Naive thymus-derived CD8-positive, alpha-beta T cell (primary cell): ENCODE results near the gene ASS1. TPM values are rescaled to one million over a fixed set of nuclear protein-coding genes. Genes with fewer than 3 reads are reported as not detected.

Source experiments
- ATAC-seq, 2 donors: fragments of 150-1000 bp; cut with Tn5 transposase in 1 of 2; sonication (Bioruptor Pico), chemical (Tn5 transposase) in 1 of 2; 1 replicate in 1 of 2; 2 replicates in 1 of 2; pipeline ENCODE4 v1.10.0; 2021; ENCODE audit warnings: mild to moderate bottlenecking in 2 of 2, moderate library complexity in 2 of 2
- POLR2A ChIA-PET: fragments of 350-600 bp; sonication (Branson Sonifier 250); formaldehyde crosslinking; loops from one replicate; lab custom pipeline; 2021; ENCODE audit warnings: antibody characterized with exemption; lab: Charles Lee
- DNase-seq, 10 donors: peaks; one replicate each; pipeline versions ENCODE4 v3.0.0 to v3.0.0-alpha.2; 2020 to 2022
- H3K27ac Mint-ChIP-seq, 10 donors: one replicate each; pipeline ENCODE4 v1.8.0; 2020 to 2022; ENCODE audit warnings: mild to moderate bottlenecking in 10 of 10, mixed read lengths in 10 of 10, moderate library complexity in 4 of 10, inconsistent platforms in 1 of 10
- H3K27me3 Mint-ChIP-seq, 5 donors: one replicate each; pipeline ENCODE4 v1.8.0; 2021 to 2022; ENCODE audit warnings: mixed read lengths in 5 of 5
- H3K36me3 Mint-ChIP-seq, 3 donors: one replicate each; pipeline ENCODE4 v1.8.0; 2020 to 2022; ENCODE audit warnings: mixed read lengths in 3 of 3, mild to moderate bottlenecking in 2 of 3, inconsistent platforms in 1 of 3
- H3K4me1 Mint-ChIP-seq, 4 donors: one replicate each; pipeline ENCODE4 v1.8.0; 2021 to 2022; ENCODE audit warnings: mixed read lengths in 4 of 4
- H3K4me3 Mint-ChIP-seq, 10 donors: one replicate each; pipeline ENCODE4 v1.8.0; 2020 to 2022; ENCODE audit warnings: mild to moderate bottlenecking in 10 of 10, mixed read lengths in 10 of 10, moderate library complexity in 6 of 10, inconsistent platforms in 1 of 10
- H3K9me3 Mint-ChIP-seq, 9 donors: one replicate each; pipeline ENCODE4 v1.8.0; 2020 to 2022; ENCODE audit warnings: mixed read lengths in 9 of 9, mild to moderate bottlenecking in 3 of 9, inconsistent platforms in 1 of 9, moderate library complexity in 1 of 9
- polyA plus RNA-seq, 3 donors: library from polyadenylated mRNA; unstranded; fragments of 300-500 nt; fragmentation: Illumina TruSeq; gene quantifications; one replicate each; pipeline ENCODE4 v1.2.3, GENCODE V29; 2021
- total RNA-seq, 8 experiments: library from RNA in 2 of 8; stranded (reverse) in 2 of 8; gene quantifications; one replicate each; pipeline ENCODE4 v1.2.3 and lab custom pipeline; 2021 to 2026

ASS1 gene
- total and polyA plus RNA-seq, 5 experiments from 2014 or later: not detected

DNA sequence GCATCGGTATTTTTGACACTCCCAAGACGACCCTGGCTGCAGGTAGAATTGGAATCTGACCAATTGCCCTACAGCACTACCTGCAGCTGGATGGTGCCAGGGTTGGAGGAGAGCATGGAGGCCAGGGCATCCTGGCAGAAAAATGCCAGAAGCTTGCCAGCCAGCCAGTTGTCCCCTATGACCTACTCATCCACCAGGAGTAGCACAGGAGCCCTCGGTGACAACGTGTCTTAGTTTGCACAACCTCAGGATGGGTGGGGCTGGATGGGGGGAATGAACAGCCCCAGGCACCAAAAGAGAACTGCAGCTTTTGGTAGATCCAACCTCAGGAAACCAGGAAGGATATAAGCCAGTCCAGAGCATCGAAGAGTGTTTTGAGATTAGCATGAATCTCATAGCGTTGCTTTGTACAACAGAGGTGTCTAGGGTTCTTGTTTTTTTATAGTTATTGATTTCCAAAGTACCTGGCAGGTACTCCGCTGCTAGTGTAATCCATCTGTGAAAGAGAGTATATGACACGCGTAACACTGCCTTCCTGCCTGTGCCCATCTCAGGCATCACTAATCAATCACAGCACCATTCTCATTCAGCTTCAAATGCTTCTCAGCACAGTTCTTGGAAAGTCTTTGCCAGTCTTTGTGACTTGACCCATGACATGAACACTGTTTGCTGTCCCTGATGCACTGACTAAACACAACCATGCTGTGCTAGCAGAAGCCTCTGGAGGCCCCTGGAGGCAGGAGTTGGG lies 36.7 kb upstream of the ASS1 start:
- H3K4me1 Mint-ChIP-seq: peaks cover 0 to under 1% (median 0%) of the 10 kb centered on the region in 4 donors
- H3K4me3 Mint-ChIP-seq: no peak overlapping the region
- no peak overlapping the region for H3K27ac Mint-ChIP-seq
- no peaks in the 10 kb centered on the region for H3K36me3 Mint-ChIP-seq
- POLR2A ChIA-PET: no interaction called here
- H3K9me3 Mint-ChIP-seq: no peaks in the 10 kb centered on the region
- ATAC-seq (no peak), DNase-seq (no peak)
- H3K27me3 Mint-ChIP-seq: peaks cover 0 to 5% (median under 1%) of the 10 kb centered on the region in 5 donors

DNA sequence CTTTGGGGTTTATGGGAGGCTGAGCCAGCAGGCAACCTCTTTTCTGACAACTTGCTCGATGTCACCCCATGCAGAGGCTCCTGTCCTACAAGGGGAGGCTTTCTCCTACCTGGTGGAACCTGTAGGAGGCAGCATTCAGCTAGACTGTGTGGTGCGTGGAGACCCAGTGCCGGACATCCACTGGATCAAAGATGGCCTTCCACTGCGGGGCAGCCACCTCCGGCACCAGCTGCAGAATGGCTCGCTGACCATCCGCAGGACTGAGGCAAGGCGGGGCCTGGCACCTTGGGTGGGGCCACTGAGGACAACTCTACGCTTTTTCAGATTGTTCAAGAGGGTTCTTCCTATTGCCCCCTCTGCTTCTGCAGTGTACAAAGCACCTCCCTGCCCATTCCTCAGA lies 36.1 kb upstream of the ASS1 start:
- Mint-ChIP-seq H3K36me3 (no peaks in the 10 kb centered on the region), H3K4me1 (no peaks in the 10 kb centered on the region), H3K27me3 (peaks cover 0 to 5% (median 3%) of the 10 kb centered on the region in 5 donors), H3K27ac (no peak overlapping the region), H3K9me3 (no peaks in the 10 kb centered on the region), H3K4me3 (no peak overlapping the region)
- POLR2A ChIA-PET: no interaction called here
- ATAC-seq: no peak
- no peak for DNase-seq

DNA sequence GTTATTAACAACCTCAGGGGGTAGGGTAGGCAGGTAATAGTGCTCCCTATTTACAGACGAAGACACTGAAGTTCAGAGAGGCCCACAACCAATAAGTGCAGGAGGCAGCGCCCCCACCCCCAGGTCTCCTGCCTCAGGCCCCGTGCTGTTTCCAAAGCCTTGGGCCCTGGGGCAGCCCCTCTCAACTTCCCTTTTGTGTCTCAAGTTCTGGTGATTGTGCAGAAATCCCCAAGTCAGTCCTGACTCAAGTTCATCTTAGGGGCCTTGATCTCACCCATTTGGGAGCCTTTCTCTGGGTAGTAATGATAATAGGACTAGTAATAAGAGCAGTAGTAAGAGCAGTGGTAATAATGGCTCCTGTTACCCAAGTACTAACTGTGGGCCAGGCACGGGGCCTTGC lies 35.5 kb upstream of the ASS1 start:
- no peaks in the 10 kb centered on the region for H3K9me3 Mint-ChIP-seq
- H3K36me3 Mint-ChIP-seq: no peaks in the 10 kb centered on the region
- ATAC-seq (no peak), DNase-seq (no peak)
- H3K4me3 Mint-ChIP-seq: no peak overlapping the region
- H3K27me3 Mint-ChIP-seq: peaks cover 0 to 11% (median 4%) of the 10 kb centered on the region in 5 donors
- H3K4me1 Mint-ChIP-seq: no peaks in the 10 kb centered on the region
- H3K27ac Mint-ChIP-seq: no peak overlapping the region
- POLR2A ChIA-PET: no interaction called here

GRCh38 chr9:130410443-130410842 lies 34.3 kb upstream of the ASS1 start:
- Mint-ChIP-seq H3K36me3 (no peaks in the 10 kb centered on the region), H3K4me1 (no peaks in the 10 kb centered on the region), H3K4me3 (no peak overlapping the region), H3K27ac (no peak overlapping the region), H3K27me3 (peaks cover 0 to 13% (median 4%) of the 10 kb centered on the region in 5 donors), H3K9me3 (no peaks in the 10 kb centered on the region)
- POLR2A ChIA-PET: no interaction called here
- no peak for ATAC-seq
- no peak for DNase-seq

GRCh38 chr9:130411566-130411915 lies 33.2 kb upstream of the ASS1 start:
- no peaks in the 10 kb centered on the region for H3K4me1 Mint-ChIP-seq
- ATAC-seq (no peak), DNase-seq (no peak)
- H3K36me3 Mint-ChIP-seq: no peaks in the 10 kb centered on the region
- H3K9me3 Mint-ChIP-seq: no peaks in the 10 kb centered on the region
- POLR2A ChIA-PET: interaction anchor here (0.7 kb wide), 1 partner anchor 10 kb away, joined by 4 read pairs; no protein-coding TSS in a partner anchor
- H3K4me3 Mint-ChIP-seq: no peak overlapping the region
- H3K27ac Mint-ChIP-seq: peak overlapping the region in 1 of 10 donors; percentile 26
- peaks cover 0 to 13% (median 4%) of the 10 kb centered on the region in 5 donors for H3K27me3 Mint-ChIP-seq

DNA sequence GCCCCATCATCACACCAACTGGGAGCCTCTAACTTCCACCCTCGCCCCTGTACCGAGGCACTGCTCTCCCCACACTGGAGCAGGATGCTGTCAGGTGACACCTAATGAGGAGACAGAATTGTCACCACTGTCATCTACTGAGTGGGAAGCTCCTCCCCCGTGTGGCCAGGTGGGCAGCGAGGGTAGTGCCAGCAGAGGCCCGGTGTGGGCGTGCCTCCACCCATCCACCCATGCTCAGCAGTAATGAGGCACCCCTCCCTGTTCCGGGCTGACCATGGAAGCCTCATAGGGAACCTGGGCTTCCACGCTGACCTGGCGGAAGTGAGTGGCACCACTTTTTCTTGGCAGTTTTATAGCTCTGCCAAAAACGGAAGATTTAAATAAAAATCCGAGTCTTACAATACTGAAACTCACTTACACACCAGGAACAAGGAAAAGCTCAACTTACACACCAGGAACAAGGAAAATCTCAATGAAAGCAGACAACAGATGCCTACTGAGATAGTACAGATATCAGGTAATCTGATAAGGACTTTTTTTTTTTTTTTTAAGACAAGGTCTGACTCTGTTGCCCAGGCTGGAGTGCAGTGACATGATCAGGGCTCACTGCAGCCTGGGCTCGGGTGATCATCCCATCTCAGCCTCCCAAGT lies 30.6 kb upstream of the ASS1 start:
- POLR2A ChIA-PET: no interaction called here
- peak overlapping the region in 1 of 10 donors; percentile 51 for H3K27ac Mint-ChIP-seq
- H3K9me3 Mint-ChIP-seq: no peaks in the 10 kb centered on the region
- ATAC-seq (no peak), DNase-seq (no peak)
- no peak overlapping the region for H3K4me3 Mint-ChIP-seq
- no peaks in the 10 kb centered on the region for H3K36me3 Mint-ChIP-seq
- H3K4me1 Mint-ChIP-seq: no peaks in the 10 kb centered on the region
- H3K27me3 Mint-ChIP-seq: peaks cover 0 to 13% (median 4%) of the 10 kb centered on the region in 5 donors

GRCh38 chr9:130414910-130415746 lies 29.6 kb upstream of the ASS1 start:
- Mint-ChIP-seq H3K4me3 (no peak overlapping the region), H3K4me1 (no peaks in the 10 kb centered on the region), H3K27me3 (peaks cover 0 to 13% (median 4%) of the 10 kb centered on the region in 5 donors), H3K9me3 (no peaks in the 10 kb centered on the region), H3K36me3 (no peaks in the 10 kb centered on the region), H3K27ac (peak overlapping the region in 1 of 10 donors; percentile 39)
- ATAC-seq (no peak), DNase-seq (no peak)
- POLR2A ChIA-PET: no interaction called here

- Mint-ChIP-seq H3K36me3 (no peaks in the 10 kb centered on the region), H3K4me1 (no peaks in the 10 kb centered on the region), H3K27ac (no peak overlapping the region), H3K27me3 (peaks cover 0 to 13% (median 4%) of the 10 kb centered on the region in 5 donors), H3K9me3 (no peaks in the 10 kb centered on the region), H3K4me3 (no peak overlapping the region)
- POLR2A ChIA-PET: no interaction called here
- DNase-seq: no peak
- ATAC-seq: no peak
Observed at GRCh38 chr9:130417602-130418001, 27.2 kb upstream of the ASS1 start.

GRCh38 chr9:130418776-130419175 lies 26.0 kb upstream of the ASS1 start:
- no peaks in the 10 kb centered on the region for H3K4me1 Mint-ChIP-seq
- H3K27me3 Mint-ChIP-seq: peaks cover 0 to 7% (median 4%) of the 10 kb centered on the region in 5 donors
- no peaks in the 10 kb centered on the region for H3K36me3 Mint-ChIP-seq
- no peak overlapping the region for H3K27ac Mint-ChIP-seq
- H3K4me3 Mint-ChIP-seq: no peak overlapping the region
- ATAC-seq: no peak
- DNase-seq: no peak
- POLR2A ChIA-PET: no interaction called here
- no peaks in the 10 kb centered on the region for H3K9me3 Mint-ChIP-seq

- H3K27ac Mint-ChIP-seq: no peak overlapping the region
- H3K4me1 Mint-ChIP-seq: no peaks in the 10 kb centered on the region
- no peak overlapping the region for H3K4me3 Mint-ChIP-seq
- H3K27me3 Mint-ChIP-seq: peaks cover 0 to 4% (median 0%) of the 10 kb centered on the region in 5 donors
- no peak for DNase-seq
- POLR2A ChIA-PET: no interaction called here
- H3K9me3 Mint-ChIP-seq: no peaks in the 10 kb centered on the region
- H3K36me3 Mint-ChIP-seq: no peaks in the 10 kb centered on the region
- ATAC-seq: no peak
Observed at GRCh38 chr9:130419521-130420035, 25.2 kb upstream of the ASS1 start.

GRCh38 chr9:130421154-130421801 lies 23.5 kb upstream of the ASS1 start:
- no peak overlapping the region for H3K4me3 Mint-ChIP-seq
- H3K36me3 Mint-ChIP-seq: no peaks in the 10 kb centered on the region
- POLR2A ChIA-PET: no interaction called here
- peaks cover 0 to 4% (median 0%) of the 10 kb centered on the region in 5 donors for H3K27me3 Mint-ChIP-seq
- no peaks in the 10 kb centered on the region for H3K4me1 Mint-ChIP-seq
- no peak for ATAC-seq
- no peak overlapping the region for H3K27ac Mint-ChIP-seq
- no peaks in the 10 kb centered on the region for H3K9me3 Mint-ChIP-seq
- no peak for DNase-seq

DNA sequence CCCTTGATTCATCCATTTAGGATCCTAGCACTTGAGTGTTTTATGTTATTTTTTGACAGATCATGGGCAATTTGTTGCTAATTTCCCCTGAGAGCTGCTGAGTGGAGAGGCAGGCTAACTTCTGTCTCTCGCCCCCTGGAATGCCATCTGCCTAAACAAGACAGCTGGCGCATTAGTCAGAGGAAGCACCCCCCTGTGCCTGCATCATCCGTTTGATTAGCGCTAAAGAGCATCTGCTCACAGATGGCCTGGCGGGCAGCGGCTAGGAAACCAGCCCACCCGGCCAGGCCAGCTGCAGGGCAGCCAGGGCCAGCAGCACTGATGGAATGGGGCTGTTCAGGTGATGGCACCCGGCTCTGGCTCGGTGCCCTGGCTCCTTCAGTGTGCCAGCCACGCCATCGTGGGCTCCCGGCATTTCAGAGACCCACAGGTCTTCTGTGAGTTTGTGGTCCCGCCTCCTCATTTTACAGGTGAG lies 22.9 kb upstream of the ASS1 start:
- H3K4me3 Mint-ChIP-seq: no peak overlapping the region
- H3K4me1 Mint-ChIP-seq: no peaks in the 10 kb centered on the region
- H3K27ac Mint-ChIP-seq: no peak overlapping the region
- POLR2A ChIA-PET: no interaction called here
- H3K27me3 Mint-ChIP-seq: peaks cover 0 to 4% (median 2%) of the 10 kb centered on the region in 5 donors
- DNase-seq (no peak), ATAC-seq (no peak)
- H3K36me3 Mint-ChIP-seq: no peaks in the 10 kb centered on the region
- H3K9me3 Mint-ChIP-seq: no peaks in the 10 kb centered on the region
